Measurements from ENCODE around the gene AKT1S1. TPM values are rescaled to one million over a fixed set of nuclear protein-coding genes. Genes with fewer than 3 reads are reported as not detected.
A peak's percentile ranks its signal among the peaks of the same experiment; 100 is the strongest.

Gene AKT1S1
- total and polyA plus RNA-seq, 2 donors (not counting 1 experiment from before 2014, with no cell fraction given), result 16.6 to 23.0 TPM

GRCh38 chr19:49895566-49896297 is 18.6 kb upstream of the AKT1S1 start:
- ChIA-PET CTCF (interaction anchor here (1.1 to 3.6 kb wide), 4 partner anchors 16 to 32 kb away, joined by 3 to 17 read pairs (median 10); no protein-coding TSS in a partner anchor), POLR2A (interaction anchor here (1.4 to 3.0 kb wide), 3 partner anchors 16 to 33 kb away, joined by 4 to 20 read pairs (median 10); partner anchors contain the start of genes AKT1S1, ATF5, NUP62 and TBC1D17)
- Histone ChIP-seq H3K9ac (ENCODE audit: low read length) (no peak overlapping the region), H3K27me3 (replicated peaks in 1 of 4; ENCODE audit: control extremely low read depth in 1 of 4, control insufficient read depth in 3 of 4, insufficient read depth in 4 of 4, low read length in 3 of 4) (no peaks in the 10 kb centered on the region), H3K4me2 (replicated peaks; ENCODE audit: low read depth, low read length, poor library complexity, severe bottlenecking) (peak overlapping the region; percentile 94), H2AFZ (ENCODE audit: insufficient read depth, low read depth, low read length, poor library complexity, severe bottlenecking) (no peak overlapping the region), H3K27ac (ENCODE audit: low read length in 2 of 2) (no peak overlapping the region), H3K9me3 (ENCODE audit: control extremely low read depth in 1 of 3, control insufficient read depth in 2 of 3, insufficient read depth in 1 of 3, low read length in 2 of 3) (no peaks in the 10 kb centered on the region), H3K36me3 (replicated peaks in 1 of 2; ENCODE audit: control extremely low read depth in 1 of 2, control insufficient read depth in 1 of 2, extremely low read depth in 1 of 2, insufficient read depth in 2 of 2, low read length in 1 of 2) (no peaks in the 10 kb centered on the region), H3K4me1 (ENCODE audit: control insufficient read depth in 2 of 2, insufficient read depth in 2 of 2, low read length in 2 of 2) (peaks cover 30 to 42% of the 10 kb centered on the region in 2 donors), H3K4me3 (ENCODE audit: control extremely low read depth in 1 of 5, extremely low read depth in 1 of 5, insufficient read depth in 1 of 5, low read depth in 2 of 5, low read length in 4 of 5) (no peak overlapping the region), H4K20me1 (ENCODE audit: control insufficient read depth, insufficient read depth, low read length, poor library complexity, severe bottlenecking) (no peaks in the 10 kb centered on the region), H3K79me2 (ENCODE audit: control insufficient read depth, insufficient read depth, low read length) (peaks cover 4% of the 10 kb centered on the region)
- peak overlapping the region; percentile 77 for H3K27ac Mint-ChIP-seq
- no peak for DNase-seq
- H3K4me3 Mint-ChIP-seq, result peak overlapping the region; percentile 89
- H3K9me3 Mint-ChIP-seq (ENCODE audit: insufficient read depth), result no peaks in the 10 kb centered on the region
- H3K4me1 Mint-ChIP-seq, result peaks cover 47% of the 10 kb centered on the region
- TF ChIP-seq CTCF (IDR thresholded peaks at IDR 0.05) (no peak), EZH2 (IDR thresholded peaks at IDR 0.05; ENCODE audit: borderline replicate concordance, insufficient read depth, low read depth, low read length, poor library complexity, severe bottlenecking) (no peak)
- ATAC-seq (ENCODE audit: low read depth), result no peak
- intact Hi-C loops (cut with micrococcal nuclease), result loop anchor here (2.0 kb wide), 1 partner anchor 15 kb away; no protein-coding TSS in a partner anchor
- 75% methylated on average over 13 of the region's 17 CpGs for WGBS (ENCODE audit: insufficient coverage)
- H3K27me3 Mint-ChIP-seq, result no peaks in the 10 kb centered on the region
